CD4-positive, alpha-beta T cell treated with Interleukin-12 subunit alpha and Interleukin-12 subunit beta, for 1 hour (primary cell): ENCODE data around the gene PPM1G.
A peak's percentile ranks its signal among the peaks of the same experiment; 100 is the strongest.
"Not testable (repeated sequence)": the region's sequence is repeated elsewhere in the genome, so short reads cannot be mapped to it uniquely, and the experiment has no call there.

Source experiments
- DNase-seq: peaks from one replicate; pipeline ENCODE4 v3.0.0-alpha.2; 2020

Gene PPM1G

GRCh38 chr2:27409321-27410073, at the start of gene PPM1G:
PPM1G (minus strand) TSS chr2:27409591; CDS start chr2:27409422, 169 bp downstream.
- peak; percentile 96 for DNase-seq

GRCh38 chr2:27453968-27454367, 44.6 kb upstream of the PPM1G start:
- no peak for DNase-seq

GRCh38 chr2:27451095-27451494, 41.7 kb upstream of the PPM1G start:
- no peak for DNase-seq

DNA sequence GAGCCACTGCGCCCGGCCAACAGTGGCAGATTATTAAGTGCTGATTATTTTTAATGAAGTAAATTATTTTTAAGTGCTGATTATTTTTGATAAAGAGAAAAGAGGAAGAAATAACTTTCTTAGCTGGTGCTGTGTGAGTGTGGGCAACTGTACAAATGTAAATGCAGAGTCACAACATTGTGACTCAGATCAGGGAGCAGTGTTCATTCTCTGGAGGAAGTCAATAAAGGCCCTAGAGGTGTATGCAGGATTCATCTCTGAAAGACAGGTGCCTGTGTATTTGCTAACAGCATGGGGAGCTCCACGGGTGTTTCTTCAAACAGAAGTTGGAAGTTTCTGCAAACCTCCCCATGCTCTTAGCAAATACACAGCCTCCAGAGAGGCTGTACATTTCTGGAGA, 39.0 kb upstream of the PPM1G start:
- no peak for DNase-seq

- DNase-seq = no peak
These were observed 36.7 kb upstream of the PPM1G start for GRCh38 chr2:27446057-27446456.

DNA sequence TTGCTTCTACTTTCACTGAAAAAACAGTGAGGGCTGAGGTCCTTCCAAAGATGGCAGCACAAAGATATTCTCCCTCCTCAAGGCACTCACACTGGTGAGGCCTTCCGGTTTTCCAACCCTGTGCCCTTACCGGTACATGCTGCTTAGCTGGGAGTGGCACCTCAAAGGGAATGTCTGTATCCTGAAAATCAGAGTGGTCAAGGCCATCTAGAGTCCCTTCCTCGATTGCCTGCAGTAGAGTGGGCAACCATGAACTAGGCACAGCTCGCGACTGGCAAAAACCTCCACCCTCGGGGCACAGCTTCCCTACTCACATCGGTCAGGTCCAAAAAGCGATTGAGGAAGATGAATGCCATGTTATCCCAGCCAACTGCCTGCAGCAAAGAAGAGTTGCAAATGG, 36.2 kb upstream of the PPM1G start:
- no peak for DNase-seq

- no peak for DNase-seq
These were observed 35.8 kb upstream of the PPM1G start for GRCh38 chr2:27445155-27445554.

- no peak for DNase-seq
These were observed 33.5 kb upstream of the PPM1G start for GRCh38 chr2:27442920-27443282.

- DNase-seq = peak; percentile 74
These were observed 32.8 kb upstream of the PPM1G start, which contains the start of gene KRTCAP3 for GRCh38 chr2:27441958-27442919. KRTCAP3 (plus strand) TSS chr2:27442381; CDS start chr2:27442413, 32 bp downstream.

- no peak for DNase-seq
These were observed 32.0 kb upstream of the PPM1G start for GRCh38 chr2:27441226-27441926.

DNA sequence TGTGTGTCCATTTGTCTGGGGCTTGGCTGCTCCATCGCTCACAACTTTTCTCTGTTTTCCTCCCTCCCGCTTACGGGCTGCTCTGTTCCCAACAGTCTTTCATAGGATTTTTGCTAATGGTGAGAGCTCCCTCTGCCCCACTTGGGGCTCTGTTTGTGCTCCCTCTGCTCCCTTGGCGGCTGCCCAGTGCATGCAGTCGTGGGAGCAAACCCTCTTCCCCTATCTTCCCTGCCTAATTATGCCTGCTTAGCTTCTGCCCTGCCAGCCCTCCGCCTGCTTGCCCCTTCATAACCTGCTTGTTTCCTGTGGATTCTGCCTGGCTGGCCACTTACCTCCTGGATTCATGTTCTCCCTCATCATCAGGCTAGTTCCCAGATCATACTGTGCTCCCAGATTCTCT, 26.2 kb upstream of the PPM1G start:
- DNase-seq = no peak

- DNase-seq = peak; percentile 46
These were observed 22.0 kb upstream of the PPM1G start for GRCh38 chr2:27431395-27431794.

DNA sequence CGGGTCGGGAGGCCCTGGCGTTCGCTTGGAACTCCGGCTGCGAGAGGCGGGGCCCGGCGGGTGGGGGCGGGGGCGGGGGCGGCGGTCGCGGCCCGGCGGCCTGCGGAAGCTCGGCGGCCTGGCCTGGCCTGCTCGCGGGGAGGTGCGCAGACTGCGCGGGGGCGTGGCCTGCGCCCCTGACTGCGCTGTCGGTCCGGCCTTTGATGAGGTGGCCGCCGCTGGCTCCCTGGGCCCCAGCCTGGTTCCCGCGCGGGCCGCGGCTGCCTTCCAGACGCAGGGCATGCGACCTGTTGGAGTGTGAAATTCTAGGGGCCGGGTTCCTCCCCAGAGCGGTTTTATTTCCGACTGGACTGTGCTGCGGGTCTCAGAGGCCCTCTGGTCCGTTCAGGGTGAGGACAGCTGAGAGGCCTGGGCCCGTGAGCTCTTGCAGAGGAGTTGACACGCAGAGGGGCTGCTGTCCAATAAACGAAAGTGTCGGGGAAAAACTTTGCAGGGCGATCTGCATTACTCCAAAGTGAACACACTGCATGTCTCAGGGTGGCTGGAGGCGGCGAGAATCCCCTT, 19.7 kb upstream of the PPM1G start:
- peak; percentile 80 for DNase-seq

GRCh38 chr2:27428213-27428977, 19.0 kb upstream of the PPM1G start, which contains the start of gene NRBP1:
NRBP1 (plus strand) TSS chr2:27428631; CDS start chr2:27433274, 4,643 bp downstream.
- peak; percentile 91 for DNase-seq

GRCh38 chr2:27427863-27428212, 18.4 kb upstream of the PPM1G start:
- DNase-seq = no peak

DNA sequence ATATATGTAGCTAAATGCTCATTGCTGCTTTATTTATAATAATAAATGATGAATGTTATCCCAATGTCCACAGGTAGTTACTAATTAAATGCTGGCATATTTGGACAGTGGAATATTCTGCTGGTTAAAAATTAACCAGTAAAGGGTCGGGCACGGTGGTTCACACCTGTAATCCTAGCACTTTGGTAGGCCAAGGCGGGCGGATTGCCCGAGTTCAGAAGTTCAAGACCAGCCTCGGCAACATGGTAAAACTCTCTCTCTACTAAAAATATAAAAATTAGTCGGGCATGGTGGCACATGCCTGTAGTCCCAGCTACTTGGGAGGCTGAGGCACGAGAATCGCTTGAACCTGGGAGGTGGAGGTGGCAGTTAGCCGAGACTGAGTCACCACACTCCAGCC, 15.6 kb upstream of the PPM1G start:
- not testable (repeated sequence) for DNase-seq

- DNase-seq = no peak
These were observed 13.6 kb upstream of the PPM1G start for GRCh38 chr2:27422958-27423357.

DNA sequence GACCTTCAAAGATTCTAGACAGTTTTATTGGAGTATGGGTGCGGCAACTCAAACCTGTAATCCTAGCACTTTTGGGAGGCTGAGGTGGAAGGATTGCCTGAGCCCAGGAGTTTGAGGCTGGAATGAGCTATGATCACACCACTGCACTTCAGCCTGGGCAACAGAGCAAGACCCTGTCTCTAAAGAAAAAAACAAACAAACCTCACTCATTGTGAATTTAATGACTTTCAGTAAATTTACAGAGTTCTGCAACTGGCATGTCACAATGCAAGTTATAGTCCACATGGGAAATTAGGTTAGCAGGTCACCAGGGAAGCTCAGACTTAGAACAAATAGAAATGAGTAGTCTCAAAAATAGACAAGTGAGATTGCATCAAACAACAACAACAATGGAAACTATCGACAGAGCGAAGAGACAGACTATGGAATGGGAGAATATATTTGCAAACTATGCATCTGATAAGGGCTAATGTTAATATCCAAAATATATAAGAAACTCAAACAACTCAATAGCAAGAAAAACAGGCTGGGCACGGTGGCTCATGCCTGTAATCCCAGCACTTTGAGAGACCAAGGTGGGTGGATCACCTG, 12.4 kb upstream of the PPM1G start:
- DNase-seq = no peak

DNA sequence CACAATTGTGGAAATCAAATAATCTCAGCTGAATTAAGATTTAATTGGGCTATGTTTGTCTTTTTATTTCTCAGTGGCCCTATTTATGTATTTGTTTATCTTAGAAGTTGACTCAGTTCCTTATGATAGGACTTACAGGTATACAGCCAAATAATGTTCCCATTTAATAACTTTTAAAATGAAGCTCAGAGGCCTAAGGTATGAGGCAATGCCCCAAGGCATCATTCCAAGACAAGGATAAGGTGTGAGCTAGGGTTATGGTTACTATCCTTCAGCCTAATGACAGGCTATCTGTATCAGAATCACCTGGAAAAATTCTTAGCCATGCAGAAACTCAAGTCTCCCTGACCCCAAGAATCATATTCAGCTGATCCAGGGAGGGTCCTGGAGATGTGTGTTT, 11.6 kb upstream of the PPM1G start:
- no peak for DNase-seq

DNA sequence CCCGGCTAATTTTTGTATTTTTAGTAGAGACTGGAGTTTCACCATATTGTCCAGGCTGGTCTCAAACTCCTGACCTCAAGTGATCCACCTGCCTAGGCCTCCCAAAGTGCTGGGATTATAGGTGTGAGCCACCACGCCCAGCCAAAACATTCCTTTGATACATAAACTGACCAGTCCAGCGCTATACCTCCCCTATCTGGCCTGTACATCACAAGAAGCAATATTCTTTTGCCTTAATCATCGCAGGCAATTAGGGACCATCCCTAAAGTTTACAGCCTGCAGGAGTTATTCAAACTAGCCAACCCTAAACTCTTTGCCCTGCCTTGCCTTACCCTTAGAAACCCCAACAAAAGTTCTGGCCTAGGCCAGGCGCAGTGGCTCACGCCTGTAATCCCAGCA, 6.8 kb upstream of the PPM1G start:
- DNase-seq = no peak

GRCh38 chr2:27412419-27413152, 3.2 kb upstream of the PPM1G start:
- no peak for DNase-seq
